GM19372 (cell line): ENCODE data around the gene KBTBD3.
A peak's percentile ranks its signal among the peaks of the same experiment; 100 is the strongest.

Source experiments
- ATAC-seq: cut with Tn5 transposase; IDR thresholded peaks from one replicate; pipeline ENCODE4 v1.9.1; 2021; ENCODE audit warnings: mild to moderate bottlenecking, low read depth, moderate library complexity; ENCODE audit not compliant: unreplicated experiment

The KBTBD3 gene, protein sequence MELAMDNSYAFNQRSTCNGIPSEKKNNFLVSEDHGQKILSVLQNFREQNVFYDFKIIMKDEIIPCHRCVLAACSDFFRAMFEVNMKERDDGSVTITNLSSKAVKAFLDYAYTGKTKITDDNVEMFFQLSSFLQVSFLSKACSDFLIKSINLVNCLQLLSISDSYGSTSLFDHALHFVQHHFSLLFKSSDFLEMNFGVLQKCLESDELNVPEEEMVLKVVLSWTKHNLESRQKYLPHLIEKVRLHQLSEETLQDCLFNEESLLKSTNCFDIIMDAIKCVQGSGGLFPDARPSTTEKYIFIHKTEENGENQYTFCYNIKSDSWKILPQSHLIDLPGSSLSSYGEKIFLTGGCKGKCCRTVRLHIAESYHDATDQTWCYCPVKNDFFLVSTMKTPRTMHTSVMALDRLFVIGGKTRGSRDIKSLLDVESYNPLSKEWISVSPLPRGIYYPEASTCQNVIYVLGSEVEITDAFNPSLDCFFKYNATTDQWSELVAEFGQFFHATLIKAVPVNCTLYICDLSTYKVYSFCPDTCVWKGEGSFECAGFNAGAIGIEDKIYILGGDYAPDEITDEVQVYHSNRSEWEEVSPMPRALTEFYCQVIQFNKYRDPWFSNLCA

GRCh38 chr11:106076919-106077608 is at the start of gene KBTBD3:
KBTBD3 (minus strand) TSS chr11:106077347; CDS start chr11:106059097, 18,250 bp downstream.
- peak; percentile 90 for ATAC-seq

DNA sequence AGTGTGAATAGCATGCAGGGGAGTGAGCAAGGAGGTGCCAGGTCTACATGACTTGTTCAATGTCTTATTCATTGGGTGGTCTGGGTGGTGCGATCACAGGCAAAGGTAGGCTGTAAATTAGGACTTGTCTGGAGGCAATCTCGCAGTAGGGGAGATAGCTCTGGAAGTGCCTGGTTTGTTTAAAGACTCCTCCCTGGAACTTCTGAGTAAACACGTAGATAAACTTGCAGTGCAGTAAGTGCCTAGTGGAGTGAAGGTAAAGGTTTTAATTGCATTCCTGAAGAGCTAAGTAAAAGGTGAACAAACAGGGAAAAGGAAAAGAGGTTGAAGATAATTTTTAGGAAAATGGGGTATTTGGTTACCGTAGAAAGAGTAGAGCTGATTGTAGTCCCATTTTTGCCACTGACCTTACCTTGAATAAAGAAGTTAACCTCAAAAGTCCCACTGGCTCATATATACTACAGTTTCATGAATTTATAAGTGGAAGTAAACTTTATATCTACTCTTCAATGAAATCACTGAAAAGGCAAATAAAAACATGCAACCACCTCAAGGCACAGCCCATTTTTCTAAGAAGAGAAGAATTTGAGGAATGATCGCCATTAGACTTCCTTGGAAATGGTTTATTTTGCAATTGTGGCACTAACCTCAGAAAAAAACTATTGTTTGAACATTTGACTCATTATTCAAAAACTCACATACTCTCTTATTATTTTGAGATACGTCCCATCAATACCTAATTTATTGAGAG is 44.6 kb upstream of the KBTBD3 start:
- ATAC-seq: no peak

DNA sequence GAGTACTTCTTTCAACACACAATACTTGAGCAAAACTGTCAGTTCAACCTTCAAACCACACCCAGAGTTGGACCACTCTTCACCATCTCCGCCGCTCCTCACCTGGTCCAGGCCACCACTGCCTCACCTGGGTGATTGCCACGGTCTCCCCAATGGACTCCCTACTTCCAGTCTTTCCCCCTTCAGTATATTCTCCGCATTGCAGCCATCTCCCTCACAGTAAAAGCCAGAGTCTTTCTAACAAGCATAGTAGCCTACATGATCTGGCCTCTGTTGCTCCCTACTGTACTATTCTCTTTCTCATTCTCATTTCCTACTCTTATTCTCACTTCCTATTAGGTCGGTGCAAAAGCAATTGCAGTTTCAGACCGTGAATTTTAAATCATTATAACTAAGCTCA is 28.8 kb upstream of the KBTBD3 start:
- ATAC-seq: no peak

DNA sequence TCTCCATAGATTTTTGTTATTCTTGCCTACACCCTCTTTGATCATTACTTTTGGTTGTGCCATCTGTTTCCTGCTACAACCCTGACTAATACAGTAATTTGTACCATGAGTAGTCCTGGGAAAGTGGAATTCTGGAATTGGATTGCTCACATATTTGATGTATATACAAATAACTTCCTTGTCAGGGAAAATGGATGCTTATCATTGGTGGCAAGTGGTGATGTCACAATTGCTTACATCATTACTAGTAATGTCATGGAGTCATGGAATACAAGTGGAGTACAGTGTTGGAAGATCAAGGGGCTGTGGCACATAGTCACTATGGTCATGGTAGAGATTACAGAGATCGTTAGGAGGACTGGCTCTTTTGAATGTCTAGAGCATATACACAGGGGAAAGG is 24.7 kb upstream of the KBTBD3 start:
- ATAC-seq: no peak

GRCh38 chr11:106101370-106101769 is 24.2 kb upstream of the KBTBD3 start:
- no peak for ATAC-seq

- no peak for ATAC-seq
These were observed 21.9 kb upstream of the KBTBD3 start for GRCh38 chr11:106098893-106099553.

GRCh38 chr11:106092446-106092845 is 15.3 kb upstream of the KBTBD3 start:
- ATAC-seq: no peak

DNA sequence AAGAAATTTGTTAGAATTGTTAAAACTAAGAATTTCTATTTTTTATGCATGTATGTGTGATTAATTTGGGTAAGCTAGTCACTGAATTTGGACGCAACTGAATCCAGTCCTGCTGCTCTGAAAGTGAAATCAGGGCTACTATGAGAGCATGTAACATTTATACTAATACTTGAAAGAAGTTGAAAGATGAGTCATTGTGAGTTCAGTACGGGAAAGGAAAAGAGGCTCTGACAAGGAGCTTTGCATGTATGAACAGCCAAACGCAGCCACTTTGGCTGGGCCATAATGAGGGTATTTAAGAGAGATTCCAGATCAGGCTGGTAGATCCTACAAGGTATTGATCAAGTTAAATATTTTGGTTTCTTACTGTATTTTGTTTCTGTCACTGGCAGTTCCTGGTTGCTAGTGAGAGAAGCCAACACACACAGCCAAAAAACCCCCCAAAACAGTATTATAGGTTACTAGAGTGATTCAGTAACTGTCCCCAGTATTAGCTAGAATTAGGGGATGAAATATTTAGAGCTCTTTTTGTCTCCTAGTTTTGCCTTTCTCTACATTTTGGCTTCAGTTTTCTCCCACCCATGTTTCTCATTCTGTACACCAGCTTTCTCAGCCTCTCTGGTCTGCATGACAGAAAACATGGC is 14.5 kb upstream of the KBTBD3 start:
- ATAC-seq: peak; percentile 98

DNA sequence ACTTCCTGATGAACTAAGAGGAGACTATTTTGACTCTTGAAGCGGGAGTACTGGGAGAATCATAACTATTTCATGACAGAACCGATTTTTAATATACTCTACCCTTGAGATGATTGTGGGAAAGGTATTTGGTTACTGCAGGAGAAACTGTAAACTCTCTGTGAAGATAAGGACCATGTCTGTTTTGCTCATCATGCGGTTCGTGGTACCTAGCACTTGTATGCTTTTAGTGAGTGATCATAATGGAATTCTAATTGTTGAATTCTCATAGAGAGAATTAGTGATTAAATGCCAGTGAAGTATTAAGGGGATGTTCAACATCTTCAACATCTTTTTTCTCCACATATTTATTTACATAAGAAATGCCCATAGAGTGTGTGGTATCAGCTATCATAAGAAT is 11.7 kb upstream of the KBTBD3 start:
- no peak for ATAC-seq

GRCh38 chr11:106087815-106088435 is 10.8 kb upstream of the KBTBD3 start:
- ATAC-seq: no peak

- no peak for ATAC-seq
These were observed 9.7 kb upstream of the KBTBD3 start for GRCh38 chr11:106086850-106087249.

DNA sequence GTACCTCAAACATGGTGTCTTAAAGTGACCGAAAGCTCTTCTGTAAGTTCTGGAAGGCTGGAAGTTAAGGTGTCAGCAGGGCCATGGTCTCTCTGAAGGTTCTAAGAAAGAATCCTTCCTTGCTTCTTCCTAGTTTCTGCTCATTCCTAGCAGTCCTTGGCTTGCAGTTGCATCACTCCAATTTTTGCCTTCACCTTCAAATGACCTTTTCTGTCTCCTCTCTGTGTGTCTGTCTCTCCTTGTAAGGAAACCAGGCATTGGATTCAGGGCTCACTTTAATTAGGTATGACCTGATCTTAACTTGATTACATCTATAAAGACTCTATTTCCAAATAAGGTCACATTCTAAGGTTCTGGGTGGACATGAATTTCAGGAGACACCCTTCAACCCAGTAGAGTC is 9.0 kb upstream of the KBTBD3 start:
- no peak for ATAC-seq

DNA sequence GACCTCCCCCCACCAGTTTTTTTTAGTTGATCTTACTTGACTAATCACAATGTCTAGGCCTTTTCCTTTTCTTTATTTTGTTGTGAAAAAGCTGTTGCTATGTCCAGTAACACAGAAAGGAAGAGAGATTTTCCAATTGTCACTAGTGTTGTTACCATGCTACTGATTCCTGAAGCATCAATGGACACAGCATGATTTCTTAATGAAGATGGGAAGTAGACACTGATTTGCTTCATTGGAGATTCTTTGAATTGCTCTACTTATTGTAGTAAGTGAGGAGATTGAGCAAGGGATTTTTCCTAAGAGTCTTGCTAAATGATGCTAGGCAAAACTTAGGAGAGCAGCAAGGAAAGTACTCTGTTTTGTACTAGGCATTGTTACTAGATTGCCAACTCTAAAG is 4.9 kb upstream of the KBTBD3 start:
- no peak for ATAC-seq

GRCh38 chr11:106077609-106078455 is 685 bp upstream of the KBTBD3 start, which contains the start of gene AASDHPPT:
AASDHPPT (plus strand) TSS chr11:106077662; CDS start chr11:106077711, 49 bp downstream.
- ATAC-seq: peak; percentile 13

- no peak for ATAC-seq
These were observed 802 bp downstream of the KBTBD3 start for GRCh38 chr11:106076171-106076918.

- ATAC-seq: no peak
These were observed 4.3 kb downstream of the KBTBD3 start for GRCh38 chr11:106072804-106073203.

- ATAC-seq: no peak
These were observed 6.5 kb downstream of the KBTBD3 start for GRCh38 chr11:106070606-106071005.

GRCh38 chr11:106063009-106063408 is 14.1 kb downstream of the KBTBD3 start:
- no peak for ATAC-seq
